Gastrocnemius medialis (tissue), 4 donors: ENCODE data around the gene MARCHF3. TPM values are rescaled to one million over a fixed set of nuclear protein-coding genes. Genes with fewer than 3 reads are reported as not detected.

Experiments used
- ATAC-seq, 2 donors: fragments of 150-250 bp; one replicate each; pipeline ENCODE4 v1.9.1; 2016
- DNase-seq, 2 donors: peaks; one replicate each; pipeline ENCODE4 v3.0.0-alpha.2; 2019
- H3K27ac ChIP-seq, 4 donors: fragments of 200-600 bp; sonication (generic); 1 replicate in 1 of 4; 2 replicates in 3 of 4; pipeline ENCODE4 v1.5.1; 2016 to 2018; ENCODE audit warnings: mild to moderate bottlenecking in 2 of 4, moderate library complexity in 1 of 4
- H3K27me3 ChIP-seq, 3 donors: fragments of 200-600 bp; sonication (generic) in 2 of 3; 1 replicate in 1 of 3; 2 replicates in 2 of 3; pipeline versions ENCODE4 v1.5.1 to v1.6.0; 2016 to 2019; ENCODE audit warnings: mild to moderate bottlenecking in 1 of 3, moderate library complexity in 1 of 3
- H3K36me3 ChIP-seq, 2 donors: fragments of 200-600 bp; sonication (generic) in 1 of 2; one replicate each; pipeline ENCODE4 v1.5.1; 2017 to 2018
- H3K4me1 ChIP-seq, 2 donors: fragments of 200-600 bp; sonication (generic) in 1 of 2; one replicate each; pipeline ENCODE4 v1.5.1; 2016 to 2017; ENCODE audit warnings: mild to moderate bottlenecking in 2 of 2
- H3K4me3 ChIP-seq, 4 donors: fragments of 200-600 bp; sonication (generic) in 3 of 4; 1 replicate in 1 of 4; 2 replicates in 3 of 4; pipeline ENCODE4 v1.5.1; 2016 to 2019; ENCODE audit warnings: mild to moderate bottlenecking in 2 of 4
- H3K9me3 ChIP-seq, 3 donors: fragments of 200-600 bp; sonication (generic) in 2 of 3; 1 replicate in 1 of 3; 2 replicates in 2 of 3; pipeline ENCODE4 v1.5.1; 2016 to 2019
- CTCF ChIP-seq, 5 experiments: fragments of 450-650 bp in 3 of 5; fragments of 200-600 bp in 2 of 5; sonication (generic) in 2 of 5; IDR thresholded peaks in 4 of 5; conservative IDR thresholded peaks in 1 of 5; 1 replicate in 4 of 5; 2 replicates in 1 of 5; pipeline ENCODE4 v1.5.1; 2016 to 2019; ENCODE audit warnings: antibody characterized with exemption in 5 of 5, mild to moderate bottlenecking in 3 of 5, moderate library complexity in 3 of 5
- POLR2A ChIP-seq, 2 donors: fragments of 450-650 bp; IDR thresholded peaks; one replicate each; pipeline ENCODE4 v1.6.1; 2017; ENCODE audit warnings: antibody characterized with exemption in 2 of 2, mild to moderate bottlenecking in 2 of 2, moderate library complexity in 2 of 2
- in situ Hi-C, 4 donors: fragments of 200-750 bp; cut with MboI; loops; one replicate each; pipeline versions ENCODE4 v1.15.0 to v1.8.0; 2017; ENCODE audit warnings: low sequenced_read_pairs in 4 of 4
- intact Hi-C: fragments of 100-400 bp; cut with DNase I; formaldehyde crosslinking; loops from one replicate; pipeline ENCODE4 v1.15.1; 2023; ENCODE audit warnings: low total_unique reads
- total RNA-seq, 4 donors: library from RNA; depleted of rRNA; stranded (reverse); fragments of >200 nt; gene quantifications; one replicate each; pipeline versions ENCODE4 v1.1.0 to v1.2.3, GENCODE V29; 2016

MARCHF3 gene
- total RNA-seq, 4 donors from 2014 or later: 2.4 to 6.2 (median 3.6) TPM

GRCh38 chr5:126928041-126928440, 102.3 kb downstream of the MARCHF3 start:
- intact Hi-C loops: no loop called here
- DNase-seq (no peak), ATAC-seq (no peak)
- H3K27ac ChIP-seq: no peak overlapping the region
- no peaks in the 10 kb centered on the region for H3K36me3 ChIP-seq
- no peak for TF ChIP-seq POLR2A (IDR thresholded peaks at IDR 0.05)
- no peak for TF ChIP-seq CTCF (IDR thresholded peaks at IDR 0.05 in 4 of 5, conservative IDR thresholded peaks at IDR 0.05 in 1 of 5)
- in situ Hi-C loops: no loop called here
- peaks cover 0 to 6% of the 10 kb centered on the region in 2 donors for H3K4me1 ChIP-seq
- no peaks in the 10 kb centered on the region for H3K27me3 ChIP-seq
- H3K4me3 ChIP-seq: no peak overlapping the region
- H3K9me3 ChIP-seq: no peaks in the 10 kb centered on the region

- Histone ChIP-seq H3K4me1 (peaks cover 0 to 4% of the 10 kb centered on the region in 2 donors), H3K36me3 (no peaks in the 10 kb centered on the region), H3K27ac (no peak overlapping the region), H3K9me3 (no peaks in the 10 kb centered on the region), H3K27me3 (no peaks in the 10 kb centered on the region), H3K4me3 (no peak overlapping the region)
- in situ Hi-C loops (no loop called here), intact Hi-C loops (no loop called here)
- DNase-seq (no peak), ATAC-seq (no peak)
- TF ChIP-seq CTCF (IDR thresholded peaks at IDR 0.05 in 4 of 5, conservative IDR thresholded peaks at IDR 0.05 in 1 of 5): no peak
- no peak for TF ChIP-seq POLR2A (IDR thresholded peaks at IDR 0.05)
Measured at GRCh38 chr5:126927429-126927828, 102.9 kb downstream of the MARCHF3 start.

GRCh38 chr5:126926187-126926586, 104.2 kb downstream of the MARCHF3 start:
- no peaks in the 10 kb centered on the region for H3K9me3 ChIP-seq
- intact Hi-C loops (no loop called here), in situ Hi-C loops (no loop called here)
- H3K4me3 ChIP-seq: no peak overlapping the region
- TF ChIP-seq CTCF (IDR thresholded peaks at IDR 0.05 in 4 of 5, conservative IDR thresholded peaks at IDR 0.05 in 1 of 5) (no peak), POLR2A (IDR thresholded peaks at IDR 0.05) (no peak)
- no peaks in the 10 kb centered on the region for H3K27me3 ChIP-seq
- no peaks in the 10 kb centered on the region for H3K36me3 ChIP-seq
- DNase-seq (no peak), ATAC-seq (no peak)
- H3K4me1 ChIP-seq: no peaks in the 10 kb centered on the region
- H3K27ac ChIP-seq: no peak overlapping the region

- intact Hi-C loops: no loop called here
Measured at GRCh38 chr5:126925482-126925881, 104.9 kb downstream of the MARCHF3 start.

More at GRCh38 chr5:126925482-126925881, 104.9 kb downstream of the MARCHF3 start:
- Histone ChIP-seq H3K27me3 (no peaks in the 10 kb centered on the region), H3K4me1 (peaks cover 2 to 4% of the 10 kb centered on the region in 2 donors), H3K4me3 (no peak overlapping the region), H3K27ac (no peak overlapping the region), H3K9me3 (no peaks in the 10 kb centered on the region), H3K36me3 (no peaks in the 10 kb centered on the region)
- TF ChIP-seq POLR2A (IDR thresholded peaks at IDR 0.05): no peak
- no peak for TF ChIP-seq CTCF (IDR thresholded peaks at IDR 0.05 in 4 of 5, conservative IDR thresholded peaks at IDR 0.05 in 1 of 5)
- DNase-seq (no peak), ATAC-seq (no peak)
- in situ Hi-C loops: no loop called here
